CD4-positive, alpha-beta memory T cell (primary cell): ENCODE measurements around the gene TEPSIN. TPM values are rescaled to one million over a fixed set of nuclear protein-coding genes. Genes with fewer than 3 reads are reported as not detected.

Experiments used
- CTCF ChIA-PET: fragments of 350-600 bp; sonication (Branson Sonifier 250); formaldehyde crosslinking; loops from one replicate; lab custom pipeline; 2021; ENCODE audit warnings: inconsistent platforms; ENCODE audit not compliant: partially characterized antibody; lab: Charles Lee
- POLR2A ChIA-PET: fragments of 350-600 bp; sonication (Branson Sonifier 250); formaldehyde crosslinking; loops from one replicate; lab custom pipeline; 2021; ENCODE audit not compliant: partially characterized antibody; lab: Charles Lee
- DNase-seq, 5 donors: peaks; one replicate each; pipeline versions ENCODE4 v3.0.0 to v3.0.0-alpha.2; 2020 to 2022; ENCODE audit warnings: mixed read lengths in 1 of 5
- H3K27ac ChIP-seq: one replicate; pipeline ENCODE4 v1.7.0; 2013; ENCODE audit warnings: low read depth, low read length
- H3K27me3 ChIP-seq: 2 replicates; pipeline ENCODE4 v1.7.0; 2013; ENCODE audit warnings: mild to moderate bottlenecking, low read length, moderate library complexity; ENCODE audit not compliant: insufficient read depth
- H3K36me3 ChIP-seq: 2 replicates; pipeline ENCODE4 v1.7.0; 2013; ENCODE audit warnings: mild to moderate bottlenecking, low read length, moderate library complexity; ENCODE audit not compliant: insufficient read depth
- H3K4me1 ChIP-seq: 2 replicates; pipeline ENCODE4 v1.7.0; 2013; ENCODE audit warnings: mild to moderate bottlenecking, low read length, moderate library complexity; ENCODE audit not compliant: insufficient read depth
- H3K4me3 ChIP-seq, 2 donors: one replicate each; pipeline ENCODE4 v1.7.0; 2013; ENCODE audit warnings: low read length in 2 of 2, mild to moderate bottlenecking in 1 of 2
- H3K9me3 ChIP-seq, 2 donors: one replicate each; pipeline ENCODE4 v1.7.0; 2013; ENCODE audit warnings: low read length in 2 of 2, control low read depth in 1 of 2; ENCODE audit not compliant: control insufficient read depth in 1 of 2
- H3K27ac Mint-ChIP-seq, 7 donors: one replicate each; pipeline ENCODE4 v1.8.0; 2020 to 2021; ENCODE audit warnings: mixed read lengths in 7 of 7, mild to moderate bottlenecking in 6 of 7, inconsistent platforms in 3 of 7, moderate library complexity in 3 of 7
- H3K27me3 Mint-ChIP-seq, 2 donors: one replicate each; pipeline ENCODE4 v1.8.0; 2020 to 2021; ENCODE audit warnings: mixed read lengths in 2 of 2
- H3K36me3 Mint-ChIP-seq, 2 donors: one replicate each; pipeline ENCODE4 v1.8.0; 2020 to 2021; ENCODE audit warnings: mixed read lengths in 2 of 2, inconsistent platforms in 1 of 2, mild to moderate bottlenecking in 1 of 2
- H3K4me1 Mint-ChIP-seq, 4 donors: one replicate each; pipeline ENCODE4 v1.8.0; 2020 to 2021; ENCODE audit warnings: mixed read lengths in 4 of 4, mild to moderate bottlenecking in 1 of 4
- H3K4me3 Mint-ChIP-seq, 8 donors: one replicate each; pipeline ENCODE4 v1.8.0; 2020 to 2021; ENCODE audit warnings: mixed read lengths in 8 of 8, mild to moderate bottlenecking in 7 of 8, moderate library complexity in 6 of 8, inconsistent platforms in 3 of 8
- H3K9me3 Mint-ChIP-seq, 8 donors: one replicate each; pipeline ENCODE4 v1.8.0; 2020 to 2021; ENCODE audit warnings: mixed read lengths in 8 of 8, mild to moderate bottlenecking in 5 of 8, inconsistent platforms in 3 of 8, moderate library complexity in 1 of 8
- intact Hi-C: fragments of 100-400 bp; cut with micrococcal nuclease; formaldehyde crosslinking; loops from one replicate; pipeline ENCODE4 v1.15.1; 2023
- polyA plus RNA-seq, 2 donors: library from polyadenylated mRNA; unstranded; fragments of 300-500 nt; fragmentation: Illumina TruSeq; gene quantifications; one replicate each; pipeline ENCODE4 v1.2.3, GENCODE V29; 2021
- total RNA-seq, 2 experiments: library from RNA; stranded (reverse); gene quantifications; one replicate each; pipeline ENCODE4 v1.2.3, GENCODE V29; 2021

The TEPSIN gene
- total and polyA plus RNA-seq, 4 experiments from 2014 or later, result 2.0 to 126 (median 58.1) TPM

- Histone ChIP-seq H3K36me3 (peaks cover 55% of the 10 kb centered on the region), H3K9me3 (no peaks in the 10 kb centered on the region), H3K4me3 (no peak overlapping the region), H3K27ac (no peak overlapping the region), H3K27me3 (no peaks in the 10 kb centered on the region), H3K4me1 (no peaks in the 10 kb centered on the region)
- ChIA-PET POLR2A (interaction anchor here (2.2 kb wide), 1 partner anchor 17 kb away, joined by 7 read pairs; the partner anchor contains the start of gene SLC38A10), CTCF (interaction anchor here (0.6 kb wide), 1 partner anchor 9 kb away, joined by 3 read pairs; no protein-coding TSS in a partner anchor)
- Mint-ChIP-seq H3K9me3 (no peaks in the 10 kb centered on the region), H3K4me3 (no peak overlapping the region), H3K27me3 (no peaks in the 10 kb centered on the region), H3K4me1 (peaks cover 0 to 6% (median 3%) of the 10 kb centered on the region in 4 donors), H3K36me3 (peaks cover 21 to 45% of the 10 kb centered on the region in 2 donors), H3K27ac (peak overlapping the region in 1 of 7 donors; percentile 56)
- intact Hi-C loops, result no loop called here
- DNase-seq, result no peak
These were observed 39.3 kb upstream of the TEPSIN start for GRCh38 chr17:81277946-81278693.

GRCh38 chr17:81277421-81277820 is 38.6 kb upstream of the TEPSIN start:
- H3K36me3 ChIP-seq, result peaks cover 61% of the 10 kb centered on the region
- H3K4me1 ChIP-seq, result no peaks in the 10 kb centered on the region
- no peak overlapping the region for H3K4me3 Mint-ChIP-seq
- no peaks in the 10 kb centered on the region for H3K27me3 Mint-ChIP-seq
- H3K27ac Mint-ChIP-seq, result peak overlapping the region in 1 of 7 donors; percentile 56
- peaks cover 2 to 13% (median 5%) of the 10 kb centered on the region in 4 donors for H3K4me1 Mint-ChIP-seq
- no peak for DNase-seq
- ChIA-PET POLR2A (no interaction called here), CTCF (interaction anchor here (0.6 kb wide), 1 partner anchor 10 kb away, joined by 3 read pairs; no protein-coding TSS in a partner anchor)
- intact Hi-C loops, result no loop called here
- no peaks in the 10 kb centered on the region for H3K9me3 Mint-ChIP-seq
- H3K27me3 ChIP-seq, result no peaks in the 10 kb centered on the region
- H3K4me3 ChIP-seq, result no peak overlapping the region
- H3K9me3 ChIP-seq, result no peaks in the 10 kb centered on the region
- no peak overlapping the region for H3K27ac ChIP-seq
- peaks cover 26 to 52% of the 10 kb centered on the region in 2 donors for H3K36me3 Mint-ChIP-seq

DNA sequence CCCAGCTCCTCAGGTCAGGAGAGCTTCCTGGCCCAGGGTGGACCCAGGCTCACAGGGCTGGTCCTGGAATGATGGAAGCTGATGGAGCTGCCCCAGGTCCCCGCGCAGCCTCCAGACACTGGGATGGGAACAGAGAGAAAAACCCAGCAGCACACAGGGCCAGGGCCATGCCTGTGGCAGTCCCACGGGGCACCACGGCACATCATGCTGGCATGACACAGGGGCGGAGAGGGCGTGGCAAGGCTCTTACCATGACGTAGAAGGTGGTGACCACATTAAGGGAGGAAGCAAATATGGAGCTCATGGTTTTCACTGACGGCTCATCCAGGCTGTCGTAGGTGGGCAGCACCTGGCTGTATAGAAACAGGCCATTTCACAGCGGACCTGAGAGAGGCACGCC is 37.9 kb upstream of the TEPSIN start:
- Histone ChIP-seq H3K4me3 (no peak overlapping the region), H3K27me3 (no peaks in the 10 kb centered on the region), H3K36me3 (peaks cover 66% of the 10 kb centered on the region), H3K4me1 (no peaks in the 10 kb centered on the region), H3K27ac (no peak overlapping the region), H3K9me3 (no peaks in the 10 kb centered on the region)
- no peak for DNase-seq
- Mint-ChIP-seq H3K4me3 (no peak overlapping the region), H3K36me3 (peaks cover 26 to 54% of the 10 kb centered on the region in 2 donors), H3K27me3 (no peaks in the 10 kb centered on the region), H3K4me1 (peaks cover 2 to 13% (median 5%) of the 10 kb centered on the region in 4 donors), H3K9me3 (no peaks in the 10 kb centered on the region), H3K27ac (peak overlapping the region in 1 of 7 donors; percentile 36)
- intact Hi-C loops, result no loop called here
- ChIA-PET CTCF (no interaction called here), POLR2A (no interaction called here)

DNA sequence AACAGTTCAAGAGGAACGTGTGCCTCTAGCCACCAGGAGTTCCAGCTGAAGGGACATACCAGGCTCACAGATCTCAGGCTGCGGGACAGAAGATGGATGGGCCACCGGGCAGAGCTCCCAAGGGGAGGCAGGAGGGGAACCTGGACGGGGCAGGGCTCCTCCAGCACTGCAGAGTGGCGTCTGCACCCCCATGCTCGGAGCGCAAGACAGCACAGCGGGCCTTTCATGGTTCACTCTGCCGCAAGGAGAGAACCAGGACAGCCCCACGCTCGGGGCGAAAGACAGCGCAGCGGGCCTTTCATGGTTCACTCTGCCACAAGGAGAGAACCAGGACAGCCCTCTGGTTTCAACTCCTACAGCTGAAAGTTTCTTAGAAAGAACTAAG is 35.6 kb upstream of the TEPSIN start:
- intact Hi-C loops, result no loop called here
- no peak overlapping the region for H3K4me3 ChIP-seq
- Mint-ChIP-seq H3K27ac (no peak overlapping the region), H3K9me3 (no peaks in the 10 kb centered on the region), H3K27me3 (no peaks in the 10 kb centered on the region), H3K36me3 (peaks cover 21 to 58% of the 10 kb centered on the region in 2 donors), H3K4me3 (peak overlapping the region in 1 of 8 donors; percentile 41), H3K4me1 (peaks cover 0 to 13% (median 4%) of the 10 kb centered on the region in 4 donors)
- no peak for DNase-seq
- H3K9me3 ChIP-seq, result no peaks in the 10 kb centered on the region
- H3K4me1 ChIP-seq, result no peaks in the 10 kb centered on the region
- peaks cover 73% of the 10 kb centered on the region for H3K36me3 ChIP-seq
- H3K27me3 ChIP-seq, result no peaks in the 10 kb centered on the region
- ChIA-PET CTCF (no interaction called here), POLR2A (no interaction called here)
- H3K27ac ChIP-seq, result no peak overlapping the region

GRCh38 chr17:81273698-81274470 is 35.0 kb upstream of the TEPSIN start:
- peaks cover 76% of the 10 kb centered on the region for H3K36me3 ChIP-seq
- peaks cover 21 to 59% of the 10 kb centered on the region in 2 donors for H3K36me3 Mint-ChIP-seq
- H3K4me1 Mint-ChIP-seq, result peaks cover 0 to 14% (median 5%) of the 10 kb centered on the region in 4 donors
- CTCF ChIA-PET, result no interaction called here
- H3K9me3 ChIP-seq, result no peaks in the 10 kb centered on the region
- H3K4me3 ChIP-seq, result no peak overlapping the region
- POLR2A ChIA-PET, result no interaction called here
- no peaks in the 10 kb centered on the region for H3K27me3 ChIP-seq
- peak overlapping the region in 1 of 7 donors; percentile 3 for H3K27ac Mint-ChIP-seq
- H3K4me1 ChIP-seq, result no peaks in the 10 kb centered on the region
- no peaks in the 10 kb centered on the region for H3K27me3 Mint-ChIP-seq
- peak overlapping the region in 1 of 8 donors; percentile 41 for H3K4me3 Mint-ChIP-seq
- DNase-seq, result no peak
- no peak overlapping the region for H3K27ac ChIP-seq
- intact Hi-C loops, result no loop called here
- no peaks in the 10 kb centered on the region for H3K9me3 Mint-ChIP-seq

DNA sequence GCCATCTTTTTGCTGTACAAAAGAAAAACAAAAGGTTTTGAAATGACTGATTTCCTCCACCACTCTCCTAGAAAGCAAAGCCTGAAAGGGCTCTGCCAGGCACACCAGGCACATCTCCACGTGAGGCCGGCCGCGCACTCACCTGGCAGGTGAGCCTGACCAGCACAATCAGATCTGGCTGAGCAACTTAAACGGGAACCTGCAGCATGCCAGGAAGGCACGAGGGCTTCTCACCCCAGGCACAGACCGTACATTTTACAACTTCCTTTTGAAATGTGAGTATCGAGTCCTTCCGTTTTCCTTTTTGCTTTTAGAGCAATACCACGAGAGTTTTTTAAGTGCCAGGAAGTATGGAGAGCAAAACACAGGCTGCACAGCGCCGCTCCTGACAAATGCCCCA is 33.8 kb upstream of the TEPSIN start:
- peaks cover 30 to 64% of the 10 kb centered on the region in 2 donors for H3K36me3 Mint-ChIP-seq
- peaks cover 0 to 17% (median 6%) of the 10 kb centered on the region in 4 donors for H3K4me1 Mint-ChIP-seq
- ChIA-PET POLR2A (no interaction called here), CTCF (no interaction called here)
- H3K9me3 ChIP-seq, result no peaks in the 10 kb centered on the region
- no peaks in the 10 kb centered on the region for H3K4me1 ChIP-seq
- no peak for DNase-seq
- intact Hi-C loops, result no loop called here
- peaks cover 75% of the 10 kb centered on the region for H3K36me3 ChIP-seq
- no peak overlapping the region for H3K4me3 ChIP-seq
- no peaks in the 10 kb centered on the region for H3K27me3 Mint-ChIP-seq
- peak overlapping the region in 3 of 8 donors; percentile 46 to 73 (median 53) for H3K4me3 Mint-ChIP-seq
- no peak overlapping the region for H3K27ac ChIP-seq
- no peaks in the 10 kb centered on the region for H3K9me3 Mint-ChIP-seq
- H3K27me3 ChIP-seq, result no peaks in the 10 kb centered on the region
- peak overlapping the region in 5 of 7 donors; percentile 52 to 88 (median 70) for H3K27ac Mint-ChIP-seq

DNA sequence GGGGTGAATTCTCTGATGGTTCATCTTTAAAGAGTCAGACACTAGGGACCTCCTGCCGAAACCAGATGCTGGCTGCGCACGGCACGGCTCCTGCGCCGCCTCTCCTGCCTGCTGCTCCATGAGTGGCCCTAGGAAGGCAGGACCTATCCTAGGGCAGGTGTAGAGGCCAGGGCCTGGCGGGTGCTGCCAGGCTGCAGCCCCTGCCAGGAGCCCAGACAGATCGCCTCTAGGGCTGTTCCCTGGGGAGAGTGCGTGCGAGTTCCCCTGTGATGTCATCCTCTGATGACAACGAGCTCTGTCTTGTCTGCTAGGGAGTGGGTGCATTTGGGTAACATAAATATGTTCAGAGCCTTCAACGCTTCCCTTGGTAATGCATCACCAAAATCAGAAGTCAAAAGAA is 32.4 kb upstream of the TEPSIN start:
- Histone ChIP-seq H3K9me3 (no peaks in the 10 kb centered on the region), H3K27ac (no peak overlapping the region), H3K36me3 (peaks cover 71% of the 10 kb centered on the region), H3K4me3 (no peak overlapping the region), H3K4me1 (no peaks in the 10 kb centered on the region), H3K27me3 (no peaks in the 10 kb centered on the region)
- no peak overlapping the region for H3K4me3 Mint-ChIP-seq
- H3K27me3 Mint-ChIP-seq, result no peaks in the 10 kb centered on the region
- no peak overlapping the region for H3K27ac Mint-ChIP-seq
- ChIA-PET POLR2A (no interaction called here), CTCF (no interaction called here)
- peaks cover 0 to 19% (median 8%) of the 10 kb centered on the region in 4 donors for H3K4me1 Mint-ChIP-seq
- H3K9me3 Mint-ChIP-seq, result no peaks in the 10 kb centered on the region
- H3K36me3 Mint-ChIP-seq, result peaks cover 38 to 64% of the 10 kb centered on the region in 2 donors
- no peak for DNase-seq
- intact Hi-C loops, result no loop called here
